Measurements from ENCODE around the gene SUSD5.

Gene SUSD5

GRCh38 chr3:33124638-33125037, 94.0 kb downstream of the SUSD5 start:
- Histone ChIP-seq H3K27me3 (replicated peaks in 2 of 5; ENCODE audit: control insufficient read depth in 4 of 5, insufficient read depth in 5 of 5, low read length in 4 of 5) (no peaks in the 10 kb centered on the region), H3K9me3 (ENCODE audit: control extremely low read depth in 1 of 5, control insufficient read depth in 4 of 5, insufficient read depth in 2 of 5, low read depth in 1 of 5, low read length in 4 of 5) (no peaks in the 10 kb centered on the region), H3K4me1 (ENCODE audit: control extremely low read depth in 1 of 4, control insufficient read depth in 4 of 4, insufficient read depth in 4 of 4, low read length in 3 of 4) (no peaks in the 10 kb centered on the region), H3K27ac (ENCODE audit: insufficient read depth in 1 of 2, low read depth in 1 of 2, low read length in 2 of 2, poor library complexity in 1 of 2, severe bottlenecking in 2 of 2) (no peak overlapping the region), H3K4me3 (ENCODE audit: control insufficient read depth in 1 of 7, extremely low read depth in 1 of 7, insufficient read depth in 4 of 7, low read depth in 2 of 7, low read length in 6 of 7) (no peak overlapping the region), H3K36me3 (ENCODE audit: control insufficient read depth in 4 of 4, insufficient read depth in 4 of 4, low read length in 3 of 4) (peaks cover 2 to 55% (median 37%) of the 10 kb centered on the region in 4 experiments)
- CTCF ChIA-PET: interaction anchor here (1.2 kb wide), 1 partner anchor 194 kb away, joined by 3 read pairs; no protein-coding TSS in a partner anchor
- no peak for DNase-seq
- 100% methylated on average over 1 of the region's 1 CpG for WGBS (ENCODE audit: insufficient coverage)
- POLR2A ChIA-PET: no interaction called here

- no peaks in the 10 kb centered on the region for H3K27me3 ChIP-seq (replicated peaks in 2 of 5; ENCODE audit: control insufficient read depth in 4 of 5, insufficient read depth in 5 of 5, low read length in 4 of 5)
- 93% methylated on average over 5 of the region's 5 CpGs for WGBS (ENCODE audit: insufficient coverage)
- H3K4me3 ChIP-seq (ENCODE audit: control insufficient read depth in 1 of 7, extremely low read depth in 1 of 7, insufficient read depth in 4 of 7, low read depth in 2 of 7, low read length in 6 of 7): no peak overlapping the region
- no peaks in the 10 kb centered on the region for H3K9me3 ChIP-seq (ENCODE audit: control extremely low read depth in 1 of 5, control insufficient read depth in 4 of 5, insufficient read depth in 2 of 5, low read depth in 1 of 5, low read length in 4 of 5)
- H3K4me1 ChIP-seq (ENCODE audit: control extremely low read depth in 1 of 4, control insufficient read depth in 4 of 4, insufficient read depth in 4 of 4, low read length in 3 of 4): no peaks in the 10 kb centered on the region
- CTCF ChIA-PET: interaction anchor here (1.4 kb wide), 1 partner anchor 9 kb away, joined by 3 read pairs; no protein-coding TSS in a partner anchor
- H3K27ac ChIP-seq (ENCODE audit: insufficient read depth in 1 of 2, low read depth in 1 of 2, low read length in 2 of 2, poor library complexity in 1 of 2, severe bottlenecking in 2 of 2): no peak overlapping the region
- POLR2A ChIA-PET: no interaction called here
- peaks cover 2 to 63% (median 41%) of the 10 kb centered on the region in 4 experiments for H3K36me3 ChIP-seq (ENCODE audit: control insufficient read depth in 4 of 4, insufficient read depth in 4 of 4, low read length in 3 of 4)
- DNase-seq: peak in 1 of 3 donors; percentile 19
Measured at GRCh38 chr3:33122991-33123390, 95.6 kb downstream of the SUSD5 start.

GRCh38 chr3:33119891-33120290, 98.7 kb downstream of the SUSD5 start:
- Histone ChIP-seq H3K4me3 (ENCODE audit: control insufficient read depth in 1 of 7, extremely low read depth in 1 of 7, insufficient read depth in 4 of 7, low read depth in 2 of 7, low read length in 6 of 7) (no peak overlapping the region), H3K36me3 (ENCODE audit: control insufficient read depth in 4 of 4, insufficient read depth in 4 of 4, low read length in 3 of 4) (peaks cover 0 to 58% (median 36%) of the 10 kb centered on the region in 4 experiments), H3K27me3 (replicated peaks in 2 of 5; ENCODE audit: control insufficient read depth in 4 of 5, insufficient read depth in 5 of 5, low read length in 4 of 5) (no peaks in the 10 kb centered on the region), H3K9me3 (ENCODE audit: control extremely low read depth in 1 of 5, control insufficient read depth in 4 of 5, insufficient read depth in 2 of 5, low read depth in 1 of 5, low read length in 4 of 5) (no peaks in the 10 kb centered on the region), H3K4me1 (ENCODE audit: control extremely low read depth in 1 of 4, control insufficient read depth in 4 of 4, insufficient read depth in 4 of 4, low read length in 3 of 4) (peaks cover 2 to 11% (median 8%) of the 10 kb centered on the region in 4 experiments), H3K27ac (ENCODE audit: insufficient read depth in 1 of 2, low read depth in 1 of 2, low read length in 2 of 2, poor library complexity in 1 of 2, severe bottlenecking in 2 of 2) (no peak overlapping the region)
- ChIA-PET POLR2A (no interaction called here), CTCF (no interaction called here)
- WGBS (ENCODE audit: insufficient coverage): 90% methylated on average over 2 of the region's 3 CpGs
- no peak for DNase-seq

DNA sequence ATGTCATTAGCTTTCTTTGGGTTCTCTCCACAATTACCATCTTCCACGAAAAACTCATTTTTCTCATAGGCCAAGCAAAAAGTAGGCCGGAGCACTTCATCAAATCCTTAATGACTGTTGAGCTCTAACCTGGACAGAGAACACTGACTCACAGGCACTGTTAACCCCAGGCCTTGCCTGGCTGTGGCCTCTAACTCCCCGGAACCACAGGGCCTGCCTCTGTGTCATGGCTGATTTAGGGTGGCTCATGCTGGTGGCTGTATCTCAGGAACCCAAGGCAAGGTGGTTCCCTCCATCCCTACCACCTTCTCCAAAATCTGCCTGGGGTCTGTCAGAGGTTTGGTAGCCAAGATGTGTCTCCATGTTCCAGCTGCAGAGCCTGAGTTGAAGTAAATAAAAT, 101.1 kb downstream of the SUSD5 start:
- peaks cover 11 to 26% (median 18%) of the 10 kb centered on the region in 4 experiments for H3K4me1 ChIP-seq (ENCODE audit: control extremely low read depth in 1 of 4, control insufficient read depth in 4 of 4, insufficient read depth in 4 of 4, low read length in 3 of 4)
- no peak overlapping the region for H3K27ac ChIP-seq (ENCODE audit: insufficient read depth in 1 of 2, low read depth in 1 of 2, low read length in 2 of 2, poor library complexity in 1 of 2, severe bottlenecking in 2 of 2)
- H3K9me3 ChIP-seq (ENCODE audit: control extremely low read depth in 1 of 5, control insufficient read depth in 4 of 5, insufficient read depth in 2 of 5, low read depth in 1 of 5, low read length in 4 of 5): no peaks in the 10 kb centered on the region
- POLR2A ChIA-PET: no interaction called here
- no peak for DNase-seq
- CTCF ChIA-PET: interaction anchor here (0.7 to 2.5 kb wide), 3 partner anchors 47 to 256 kb away, joined by 3 to 6 read pairs (median 4); no protein-coding TSS in a partner anchor
- 100% methylated on average over 3 of the region's 3 CpGs for WGBS (ENCODE audit: insufficient coverage)
- no peak overlapping the region for H3K4me3 ChIP-seq (ENCODE audit: control insufficient read depth in 1 of 7, extremely low read depth in 1 of 7, insufficient read depth in 4 of 7, low read depth in 2 of 7, low read length in 6 of 7)
- H3K27me3 ChIP-seq (replicated peaks in 2 of 5; ENCODE audit: control insufficient read depth in 4 of 5, insufficient read depth in 5 of 5, low read length in 4 of 5): no peaks in the 10 kb centered on the region
- peaks cover 0 to 43% (median 21%) of the 10 kb centered on the region in 4 experiments for H3K36me3 ChIP-seq (ENCODE audit: control insufficient read depth in 4 of 4, insufficient read depth in 4 of 4, low read length in 3 of 4)

DNA sequence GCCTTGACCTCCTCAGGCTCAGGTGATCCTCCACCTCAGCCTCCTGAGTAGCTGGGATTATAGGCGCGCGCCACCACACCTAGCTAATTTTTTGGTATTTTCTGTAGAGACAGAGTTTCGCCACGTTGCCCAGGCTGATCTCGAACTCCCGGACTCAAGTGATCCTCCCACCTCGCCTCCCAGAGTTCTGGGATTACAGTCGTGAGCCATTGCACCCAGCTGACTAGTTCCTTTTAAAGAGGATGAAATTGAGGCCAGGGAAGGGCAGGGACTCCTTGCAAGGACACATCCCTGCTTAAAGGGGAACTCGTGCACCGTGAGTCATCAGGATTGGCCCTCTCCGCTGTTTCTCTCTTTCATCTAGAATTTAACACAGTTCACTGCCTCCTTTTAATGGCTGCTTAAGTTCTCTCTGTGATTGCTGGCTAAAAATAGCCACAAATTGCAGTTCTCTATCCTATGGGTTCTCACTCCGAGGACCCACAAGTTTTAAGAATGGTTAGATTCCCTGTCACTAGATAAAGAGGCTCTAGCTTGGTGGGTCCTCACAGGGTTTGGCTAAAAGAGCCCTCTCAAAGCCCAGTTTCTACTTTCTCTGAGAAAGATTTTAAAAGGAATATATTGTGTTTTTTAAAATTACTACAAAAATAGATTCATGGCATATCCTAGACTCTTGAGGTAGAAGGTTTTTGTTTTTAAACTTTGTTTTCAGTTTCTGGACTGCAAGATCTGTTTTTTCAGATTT, 103.4 kb downstream of the SUSD5 start:
- POLR2A ChIA-PET: interaction anchor here (1.5 kb wide), 1 partner anchor 19 kb away, joined by 3 read pairs; no protein-coding TSS in a partner anchor
- peaks cover 0 to 25% (median 9%) of the 10 kb centered on the region in 4 experiments for H3K36me3 ChIP-seq (ENCODE audit: control insufficient read depth in 4 of 4, insufficient read depth in 4 of 4, low read length in 3 of 4)
- H3K27ac ChIP-seq (ENCODE audit: insufficient read depth in 1 of 2, low read depth in 1 of 2, low read length in 2 of 2, poor library complexity in 1 of 2, severe bottlenecking in 2 of 2): peak overlapping the region; percentile 25 to 90
- no peaks in the 10 kb centered on the region for H3K27me3 ChIP-seq (replicated peaks in 2 of 5; ENCODE audit: control insufficient read depth in 4 of 5, insufficient read depth in 5 of 5, low read length in 4 of 5)
- peaks cover 0 to 2% (median 0%) of the 10 kb centered on the region in 5 experiments for H3K9me3 ChIP-seq (ENCODE audit: control extremely low read depth in 1 of 5, control insufficient read depth in 4 of 5, insufficient read depth in 2 of 5, low read depth in 1 of 5, low read length in 4 of 5)
- H3K4me3 ChIP-seq (ENCODE audit: control insufficient read depth in 1 of 7, extremely low read depth in 1 of 7, insufficient read depth in 4 of 7, low read depth in 2 of 7, low read length in 6 of 7): peak overlapping the region in 6 of 7 experiments; percentile 13 to 93 (median 84)
- peaks cover 16 to 37% (median 25%) of the 10 kb centered on the region in 4 experiments for H3K4me1 ChIP-seq (ENCODE audit: control extremely low read depth in 1 of 4, control insufficient read depth in 4 of 4, insufficient read depth in 4 of 4, low read length in 3 of 4)
- WGBS (ENCODE audit: insufficient coverage): 30% methylated on average over 10 of the region's 13 CpGs
- CTCF ChIA-PET: interaction anchor here (1.0 to 2.5 kb wide), 3 partner anchors 14 to 258 kb away, joined by 3 to 8 read pairs (median 6); no protein-coding TSS in a partner anchor
- peak; percentile 67 to 88 (median 81) for DNase-seq

DNA sequence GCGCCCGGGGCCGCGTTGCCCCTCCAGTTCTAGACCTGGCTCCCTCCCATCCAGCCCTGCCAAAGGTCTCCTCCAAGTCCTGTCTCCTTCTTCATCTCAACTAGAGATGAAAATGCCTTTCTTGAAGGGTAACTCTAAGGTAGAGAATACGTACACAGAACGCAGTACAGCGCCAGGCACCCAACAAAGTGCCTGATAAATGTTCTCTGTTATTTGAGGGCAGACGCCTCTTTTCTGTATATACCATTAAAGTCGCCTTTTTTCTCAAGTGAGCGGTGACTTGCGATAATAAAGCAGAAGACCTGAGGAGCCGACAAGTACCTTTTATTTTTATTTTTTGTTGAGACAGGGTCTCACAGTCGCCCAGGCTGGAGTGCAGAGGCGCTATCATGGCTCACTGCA, 104.0 kb downstream of the SUSD5 start:
- Histone ChIP-seq H3K9me3 (ENCODE audit: control extremely low read depth in 1 of 5, control insufficient read depth in 4 of 5, insufficient read depth in 2 of 5, low read depth in 1 of 5, low read length in 4 of 5) (peaks cover 0 to 2% (median 0%) of the 10 kb centered on the region in 5 experiments), H3K4me1 (ENCODE audit: control extremely low read depth in 1 of 4, control insufficient read depth in 4 of 4, insufficient read depth in 4 of 4, low read length in 3 of 4) (peaks cover 16 to 37% (median 25%) of the 10 kb centered on the region in 4 experiments), H3K4me3 (ENCODE audit: control insufficient read depth in 1 of 7, extremely low read depth in 1 of 7, insufficient read depth in 4 of 7, low read depth in 2 of 7, low read length in 6 of 7) (peak overlapping the region in 6 of 7 experiments; percentile 47 to 93 (median 84)), H3K36me3 (ENCODE audit: control insufficient read depth in 4 of 4, insufficient read depth in 4 of 4, low read length in 3 of 4) (peaks cover 0 to 24% (median 7%) of the 10 kb centered on the region in 4 experiments), H3K27me3 (replicated peaks in 2 of 5; ENCODE audit: control insufficient read depth in 4 of 5, insufficient read depth in 5 of 5, low read length in 4 of 5) (no peaks in the 10 kb centered on the region), H3K27ac (ENCODE audit: insufficient read depth in 1 of 2, low read depth in 1 of 2, low read length in 2 of 2, poor library complexity in 1 of 2, severe bottlenecking in 2 of 2) (peak overlapping the region in 1 of 2 experiments; percentile 90)
- ChIA-PET POLR2A (interaction anchor here (1.5 kb wide), 1 partner anchor 19 kb away, joined by 3 read pairs; no protein-coding TSS in a partner anchor), CTCF (interaction anchor here (1.0 to 2.5 kb wide), 5 partner anchors 9 to 258 kb away, joined by 3 to 8 read pairs (median 6); no protein-coding TSS in a partner anchor)
- no peak for DNase-seq
- 45% methylated on average over 10 of the region's 14 CpGs for WGBS (ENCODE audit: insufficient coverage)
